Neural cell (in vitro differentiated cells): Measurements from ENCODE around the gene YIPF1. TPM values are rescaled to one million over a fixed set of nuclear protein-coding genes. Genes with fewer than 3 reads are reported as not detected.

Experiments used
- H2AFZ ChIP-seq: fragments of 200-600, 300-800 bp; sonication (generic), shearing (Covaris generic); 2 replicates; pipeline ENCODE4 v1.6.0; 2014; ENCODE audit warnings: low read depth, mild to moderate bottlenecking, antibody characterized with exemption, low read length, moderate library complexity
- H3F3A ChIP-seq: fragments of 200-600 bp; shearing (Covaris generic); 2 replicates; pipeline ENCODE4 v1.6.1; 2016; ENCODE audit warnings: mild to moderate bottlenecking, moderate library complexity, mixed read lengths, antibody characterized with exemption, low read length; ENCODE audit not compliant: insufficient read depth, poor library complexity, severe bottlenecking
- H3K27ac ChIP-seq: fragments of 200-600, 300-800 bp; sonication (generic), shearing (Covaris generic); 2 replicates; pipeline ENCODE4 v1.5.1; 2014; ENCODE audit warnings: mild to moderate bottlenecking, low read length, moderate library complexity
- H3K27me3 ChIP-seq: fragments of 300-800, 200-600 bp; sonication (generic), shearing (Covaris generic); 2 replicates; pipeline ENCODE4 v1.6.0; 2014; ENCODE audit warnings: mild to moderate bottlenecking, low read depth, low read length, moderate library complexity; ENCODE audit not compliant: insufficient read depth
- H3K36me3 ChIP-seq: fragments of 300-800, 200-600 bp; sonication (generic), shearing (Covaris generic); 2 replicates; pipeline ENCODE4 v1.5.1; 2014; ENCODE audit warnings: mild to moderate bottlenecking, antibody characterized with exemption, low read length, moderate library complexity; ENCODE audit not compliant: insufficient read depth
- H3K4me2 ChIP-seq: fragments of 300-800, 200-600 bp; sonication (generic), shearing (Covaris generic); 2 replicates; pipeline ENCODE4 v1.6.0; 2014; ENCODE audit warnings: mild to moderate bottlenecking, low read length
- H3K4me3 ChIP-seq: fragments of 300-800, 200-600 bp; sonication (generic), shearing (Covaris generic); 2 replicates; pipeline ENCODE4 v1.5.1; 2014; ENCODE audit warnings: mild to moderate bottlenecking, low read length, moderate library complexity
- H3K79me2 ChIP-seq: fragments of 200-600 bp; shearing (Covaris generic); replicated peaks from 2 replicates; pipeline ENCODE4 v1.6.0; 2014; ENCODE audit warnings: mild to moderate bottlenecking, low read length, moderate library complexity; ENCODE audit not compliant: insufficient read depth
- H3K9ac ChIP-seq: fragments of 300-800, 200-600 bp; sonication (generic), shearing (Covaris generic); 2 replicates; pipeline ENCODE4 v1.6.1; 2016; ENCODE audit warnings: mild to moderate bottlenecking, low read length, mixed read lengths
- H3K9me2 ChIP-seq: fragments of 200-600 bp; shearing (Covaris generic); 2 replicates; pipeline ENCODE4 v1.6.1; 2016; ENCODE audit warnings: mild to moderate bottlenecking, low read length, mixed read lengths; ENCODE audit not compliant: insufficient read depth
- H3K9me3 ChIP-seq: fragments of 200-600, 300-800 bp; sonication (generic), shearing (Covaris generic); 2 replicates; pipeline ENCODE4 v1.6.1; 2016; ENCODE audit warnings: mild to moderate bottlenecking, mixed run types, low read length, moderate library complexity, mixed read lengths
- H4K20me1 ChIP-seq: fragments of 200-600 bp; shearing (Covaris generic); 2 replicates; pipeline ENCODE4 v1.6.1; 2016; ENCODE audit warnings: mild to moderate bottlenecking, mixed run types; ENCODE audit not compliant: insufficient read depth
- CTCF ChIP-seq: fragments of 450-650 bp; IDR thresholded peaks from 2 replicates; pipeline ENCODE4 v1.5.1; 2014; ENCODE audit warnings: antibody characterized with exemption, mild to moderate bottlenecking, moderate library complexity; ENCODE audit not compliant: poor library complexity, severe bottlenecking
- EP300 ChIP-seq: fragments of 450-650 bp; conservative IDR thresholded peaks from 2 replicates; pipeline ENCODE4 v1.6.1; 2014; ENCODE audit warnings: antibody characterized with exemption, mild to moderate bottlenecking, moderate library complexity; ENCODE audit not compliant: poor library complexity, severe bottlenecking
- EZH2 ChIP-seq: fragments of 200-600, 300-800 bp; shearing (Covaris generic), sonication (generic); IDR thresholded peaks from 2 replicates; pipeline ENCODE4 v1.6.1; 2014; ENCODE audit warnings: antibody characterized with exemption, low read length, borderline replicate concordance, mild to moderate bottlenecking; ENCODE audit not compliant: insufficient read depth, poor library complexity, severe bottlenecking
- MXI1 ChIP-seq: fragments of 450-650 bp; conservative IDR thresholded peaks from 2 replicates; pipeline ENCODE4 v1.6.1; 2014; ENCODE audit warnings: antibody characterized with exemption, mild to moderate bottlenecking; ENCODE audit not compliant: poor library complexity, severe bottlenecking
- POLR2AphosphoS5 ChIP-seq: IDR thresholded peaks from 2 replicates; pipeline ENCODE4 v1.6.1; 2012
- RAD21 ChIP-seq: fragments of 450-650 bp; conservative IDR thresholded peaks from 2 replicates; pipeline ENCODE4 v1.6.1; 2014; ENCODE audit warnings: antibody characterized with exemption, mild to moderate bottlenecking, moderate library complexity
- REST ChIP-seq: IDR thresholded peaks from 2 replicates; pipeline ENCODE4 v1.6.1; 2012; ENCODE audit warnings: borderline replicate concordance
- SMC3 ChIP-seq: fragments of 450-650 bp; conservative IDR thresholded peaks from 2 replicates; pipeline ENCODE4 v1.6.1; 2014; ENCODE audit warnings: antibody characterized with exemption, mild to moderate bottlenecking, moderate library complexity; ENCODE audit not compliant: poor library complexity
- TAF1 ChIP-seq: IDR thresholded peaks from 2 replicates; pipeline ENCODE4 v1.6.1; 2012; ENCODE audit warnings: low read depth
- polyA plus RNA-seq: library from polyadenylated mRNA; depleted of rRNA; stranded (reverse); fragments of >200 nt; gene quantifications from 2 replicates; pipeline ENCODE4 v1.2.3, GENCODE V29; 2014

Gene YIPF1
- polyA plus RNA-seq, 1 donor from 2014 or later = 45.0 TPM

GRCh38 chr1:53834776-53835175 lies 54.8 kb downstream of the YIPF1 start:
- Histone ChIP-seq H3F3A (no peaks in the 10 kb centered on the region), H4K20me1 (no peaks in the 10 kb centered on the region), H3K4me2 (no peak overlapping the region), H3K9ac (no peak overlapping the region), H3K36me3 (no peaks in the 10 kb centered on the region), H3K27ac (no peak overlapping the region), H3K9me3 (no peaks in the 10 kb centered on the region), H2AFZ (no peak overlapping the region), H3K79me2 (peaks cover 16% of the 10 kb centered on the region), H3K9me2 (no peaks in the 10 kb centered on the region), H3K4me3 (no peak overlapping the region), H3K27me3 (no peaks in the 10 kb centered on the region)
- TF ChIP-seq RAD21 (no peak), EP300 (no peak), MXI1 (no peak), CTCF (no peak), EZH2 (no peak), SMC3 (no peak), TAF1 (no peak), POLR2AphosphoS5 (no peak), REST (no peak)

GRCh38 chr1:53833393-53833792 lies 56.2 kb downstream of the YIPF1 start:
- Histone ChIP-seq H3K79me2 (peaks cover 16% of the 10 kb centered on the region), H3K4me2 (no peak overlapping the region), H3K36me3 (no peaks in the 10 kb centered on the region), H3K27me3 (no peaks in the 10 kb centered on the region), H4K20me1 (no peaks in the 10 kb centered on the region), H3F3A (no peaks in the 10 kb centered on the region), H3K4me3 (no peak overlapping the region), H3K9ac (no peak overlapping the region), H3K27ac (no peak overlapping the region), H2AFZ (no peak overlapping the region), H3K9me3 (no peaks in the 10 kb centered on the region), H3K9me2 (no peaks in the 10 kb centered on the region)
- TF ChIP-seq MXI1 = no peak
- no peak for TF ChIP-seq SMC3
- no peak for TF ChIP-seq EP300
- no peak for TF ChIP-seq CTCF
